Right cardiac atrium (tissue), 5 donors: ENCODE measurements around the gene GPR148. TPM values are rescaled to one million over a fixed set of nuclear protein-coding genes. Genes with fewer than 3 reads are reported as not detected.
"Not testable (repeated sequence)": the region's sequence is repeated elsewhere in the genome, so short reads cannot be mapped to it uniquely, and the experiment has no call there.

ENCODE experiments used
- ATAC-seq, 2 donors: fragments of 200-7000 bp; cut with Tn5 transposase; one replicate each; pipeline versions ENCODE4 v1.8.0 to v1.9.1; 2020; ENCODE audit warnings: moderate library complexity in 2 of 2, mild to moderate bottlenecking in 1 of 2
- DNase-seq, 3 donors: peaks; one replicate each; pipeline ENCODE4 v3.0.0-alpha.2; 2020
- H3K27ac ChIP-seq: one replicate; pipeline ENCODE4 v1.5.1; 2013; ENCODE audit warnings: mild to moderate bottlenecking, low read length, control low read depth, moderate library complexity
- H3K27me3 ChIP-seq: one replicate; pipeline ENCODE4 v1.6.1; 2013; ENCODE audit not compliant: control insufficient read depth, insufficient read depth
- H3K4me1 ChIP-seq: one replicate; pipeline ENCODE4 v1.6.1; 2013; ENCODE audit warnings: low read length; ENCODE audit not compliant: control insufficient read depth, insufficient read depth
- H3K4me3 ChIP-seq: one replicate; pipeline ENCODE4 v1.5.1; 2013; ENCODE audit warnings: low read length, control low read depth
- H3K9me3 ChIP-seq: one replicate; pipeline ENCODE4 v1.6.1; 2013; ENCODE audit warnings: low read length; ENCODE audit not compliant: control insufficient read depth
- WGBS: extraction: QIAGEN DNeasy Blood & Tissue Kit; methylation state at CpG from one replicate; pipeline ENCODE4 v1.1.7; 2013; 5-methylcytosine and 5-hydroxymethylcytosine counted together
- intact Hi-C, 4 donors: fragments of 100-400 bp; cut with DNase I; formaldehyde crosslinking; loops; one replicate each; pipeline versions ENCODE4 v1.11.0 to v1.14.0; 2022 to 2023
- polyA plus RNA-seq: library from polyadenylated mRNA; stranded (reverse); fragments of 200-250 nt; gene quantifications from one replicate; pipeline ENCODE4 v1.2.3, GENCODE V29; 2013
- total RNA-seq, 4 donors: library from RNA; stranded (reverse); fragmentation: NEBNext Ultra II Directional; extraction: Animal tissue kit (Norgen Biotek cat#: 25700); gene quantifications; one replicate each; pipeline ENCODE4 v1.2.1, GENCODE V29; 2021
- donor health status: healthy with polysubstance abuse.
- donor health status: DM: no; HTN: yes; CAD: no.
- donor health status: DM: no; HTN: no; CAD: no.
- donor health status: DM: no; HTN: yes; CAD: no; lungs with severe emphysema.
- donor health status: DM: yes; HTN: yes; CAD: no.

GPR148 gene
- total and polyA plus RNA-seq, 5 donors: not detected

- intact Hi-C loops: no loop called here
Observed at GRCh38 chr2:130728007-130728454, 839 bp upstream of the GPR148 start.

GRCh38 chr2:130729322-130730299, 741 bp downstream of the GPR148 start:
- ATAC-seq: no peak
- Histone ChIP-seq H3K4me1 (no peaks in the 10 kb centered on the region), H3K4me3 (no peak overlapping the region), H3K27me3 (no peaks in the 10 kb centered on the region), H3K9me3 (no peaks in the 10 kb centered on the region), H3K27ac (no peak overlapping the region)
- no peak for DNase-seq
- 88% methylated on average over 17 of the region's 17 CpGs for WGBS
- intact Hi-C loops: no loop called here

More at GRCh38 chr2:130728007-130728454, 839 bp upstream of the GPR148 start:
- H3K9me3 ChIP-seq: no peaks in the 10 kb centered on the region
- H3K4me3 ChIP-seq: no peak overlapping the region
- no peaks in the 10 kb centered on the region for H3K4me1 ChIP-seq
- H3K27ac ChIP-seq: peak overlapping the region; percentile 67
- DNase-seq: peak in 1 of 3 donors; percentile 36
- H3K27me3 ChIP-seq: no peaks in the 10 kb centered on the region
- ATAC-seq: peak; percentile 51 to 68
- 11% methylated on average over 12 of the region's 12 CpGs for WGBS

DNA sequence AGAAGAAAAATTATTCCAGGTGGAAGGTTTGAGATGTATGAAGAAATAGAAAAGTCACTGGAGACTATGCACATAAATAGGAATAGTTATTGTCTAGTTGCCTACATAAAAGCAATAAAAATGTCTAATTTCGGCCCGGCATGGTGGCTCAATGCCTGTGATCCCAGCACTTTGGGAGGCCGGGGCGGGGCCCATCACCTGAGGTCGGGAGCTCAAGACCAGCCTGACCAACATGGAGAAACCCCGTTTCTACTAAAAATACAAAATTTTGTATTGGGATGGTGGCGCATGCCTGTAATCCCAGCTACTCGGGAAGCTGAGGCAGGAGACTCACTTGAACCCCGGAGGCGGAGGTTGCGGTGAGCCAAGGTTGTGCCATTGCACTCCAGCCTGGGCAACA, 3.4 kb downstream of the GPR148 start:
- intact Hi-C loops, H3K27ac ChIP-seq, H3K4me1 ChIP-seq, H3K4me3 ChIP-seq, H3K9me3 ChIP-seq, DNase-seq, ATAC-seq, H3K27me3 ChIP-seq: not testable (repeated sequence)
- 91% methylated on average over 11 of the region's 11 CpGs for WGBS

GRCh38 chr2:130735200-130735599, 6.3 kb downstream of the GPR148 start:
- ATAC-seq: no peak
- Histone ChIP-seq H3K27ac (no peak overlapping the region), H3K4me3 (no peak overlapping the region), H3K4me1 (no peaks in the 10 kb centered on the region), H3K27me3 (no peaks in the 10 kb centered on the region), H3K9me3 (no peaks in the 10 kb centered on the region)
- no peak for DNase-seq
- 92% methylated on average over 3 of the region's 3 CpGs for WGBS
- intact Hi-C loops: no loop called here

DNA sequence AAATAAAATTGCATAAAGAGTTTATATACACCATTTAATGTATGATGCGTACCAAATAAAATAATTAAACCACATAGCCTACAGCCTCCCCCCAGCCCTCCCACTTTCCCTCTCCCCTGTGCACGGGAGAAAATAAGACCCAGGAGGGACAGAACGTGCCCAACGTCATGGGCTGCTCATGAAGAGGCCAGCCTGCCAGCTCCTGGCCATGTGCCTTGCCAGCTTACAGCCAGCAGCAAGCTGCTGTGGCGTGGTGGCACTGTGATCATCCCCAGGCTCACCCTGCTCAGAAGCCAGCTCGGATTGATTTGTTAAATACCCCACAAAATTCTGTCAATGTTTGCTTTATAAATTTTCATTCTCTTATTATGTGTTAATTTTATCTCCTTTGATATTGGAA, 7.6 kb downstream of the GPR148 start:
- Histone ChIP-seq H3K9me3 (no peaks in the 10 kb centered on the region), H3K27me3 (no peaks in the 10 kb centered on the region), H3K4me1 (no peaks in the 10 kb centered on the region), H3K4me3 (no peak overlapping the region), H3K27ac (no peak overlapping the region)
- intact Hi-C loops: no loop called here
- ATAC-seq (peak; percentile 89 to 94), DNase-seq (peak; percentile 67 to 84 (median 84))
- WGBS: 64% methylated on average over 6 of the region's 6 CpGs

DNA sequence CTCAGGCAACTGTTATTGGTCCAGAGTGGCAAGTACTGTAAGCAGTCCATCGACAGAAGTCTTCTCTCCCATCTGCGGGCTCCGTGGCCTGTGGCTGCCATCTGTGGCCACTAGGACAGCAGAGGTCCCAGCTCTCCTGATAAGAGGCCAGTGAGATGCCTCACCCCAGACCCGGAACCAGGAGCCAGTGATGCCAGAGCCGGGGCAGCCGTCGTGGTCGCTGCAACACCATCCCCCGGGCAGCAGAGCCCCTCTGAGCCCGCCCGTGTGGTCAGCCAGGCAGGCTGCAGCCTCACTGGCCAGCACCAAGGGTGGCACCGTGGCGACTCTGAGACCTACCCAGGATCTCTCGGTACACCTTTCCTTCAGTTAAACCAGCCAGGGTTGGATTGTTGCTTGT, 8.7 kb downstream of the GPR148 start:
- 85% methylated on average over 14 of the region's 14 CpGs for WGBS
- no peak overlapping the region for H3K27ac ChIP-seq
- intact Hi-C loops: no loop called here
- no peaks in the 10 kb centered on the region for H3K4me1 ChIP-seq
- ATAC-seq: peak; percentile 13 to 35
- H3K9me3 ChIP-seq: no peaks in the 10 kb centered on the region
- H3K27me3 ChIP-seq: no peaks in the 10 kb centered on the region
- H3K4me3 ChIP-seq: no peak overlapping the region
- no peak for DNase-seq

DNA sequence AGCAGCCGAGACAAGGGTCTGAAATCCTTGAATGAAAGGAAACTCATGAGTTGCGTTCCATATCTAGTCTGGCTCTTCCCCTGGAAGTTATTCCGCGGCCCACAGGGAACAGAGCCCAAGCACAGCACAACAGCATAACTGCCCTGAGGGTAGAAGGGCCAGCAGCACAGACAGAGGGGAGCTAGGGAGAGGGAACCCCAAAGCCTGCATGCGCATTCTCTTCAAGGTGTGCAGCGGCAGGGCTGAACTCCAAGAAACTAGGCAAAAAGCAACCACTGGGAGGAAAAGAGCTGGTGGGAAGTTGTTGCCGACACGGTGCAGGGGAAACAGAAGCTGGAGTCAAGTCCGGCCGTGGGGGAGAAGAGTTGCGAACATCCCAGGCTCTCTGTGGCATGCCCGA, 11.8 kb downstream of the GPR148 start:
- no peaks in the 10 kb centered on the region for H3K9me3 ChIP-seq
- no peak overlapping the region for H3K27ac ChIP-seq
- H3K4me1 ChIP-seq: peaks cover 4% of the 10 kb centered on the region
- ATAC-seq: no peak
- H3K4me3 ChIP-seq: no peak overlapping the region
- intact Hi-C loops: no loop called here
- WGBS: 58% methylated on average over 12 of the region's 12 CpGs
- DNase-seq: no peak
- H3K27me3 ChIP-seq: no peaks in the 10 kb centered on the region

DNA sequence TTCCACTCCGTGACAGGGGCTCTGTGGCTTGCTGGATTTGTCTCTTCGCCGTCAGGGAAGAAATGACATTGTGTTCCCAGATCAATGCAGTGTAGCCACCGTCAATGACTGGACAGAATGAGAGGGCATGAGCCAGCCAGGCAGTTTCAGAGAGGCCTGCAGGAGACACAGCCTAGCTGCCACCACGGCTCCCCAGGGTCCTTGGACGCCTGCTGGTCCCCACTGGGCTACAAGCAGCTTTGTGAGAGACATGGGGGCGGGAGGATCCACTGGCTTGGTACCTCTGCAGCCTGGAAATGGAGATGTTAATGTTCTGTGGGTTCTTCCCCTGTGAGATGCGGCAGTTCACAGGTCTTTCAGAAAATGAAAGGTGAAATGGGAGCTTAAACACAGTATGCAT, 14.4 kb downstream of the GPR148 start:
- no peak overlapping the region for H3K27ac ChIP-seq
- no peaks in the 10 kb centered on the region for H3K27me3 ChIP-seq
- H3K4me1 ChIP-seq: peaks cover 4% of the 10 kb centered on the region
- no peak overlapping the region for H3K4me3 ChIP-seq
- no peak for DNase-seq
- no peaks in the 10 kb centered on the region for H3K9me3 ChIP-seq
- WGBS: 71% methylated on average over 8 of the region's 8 CpGs
- intact Hi-C loops: no loop called here
- no peak for ATAC-seq

DNA sequence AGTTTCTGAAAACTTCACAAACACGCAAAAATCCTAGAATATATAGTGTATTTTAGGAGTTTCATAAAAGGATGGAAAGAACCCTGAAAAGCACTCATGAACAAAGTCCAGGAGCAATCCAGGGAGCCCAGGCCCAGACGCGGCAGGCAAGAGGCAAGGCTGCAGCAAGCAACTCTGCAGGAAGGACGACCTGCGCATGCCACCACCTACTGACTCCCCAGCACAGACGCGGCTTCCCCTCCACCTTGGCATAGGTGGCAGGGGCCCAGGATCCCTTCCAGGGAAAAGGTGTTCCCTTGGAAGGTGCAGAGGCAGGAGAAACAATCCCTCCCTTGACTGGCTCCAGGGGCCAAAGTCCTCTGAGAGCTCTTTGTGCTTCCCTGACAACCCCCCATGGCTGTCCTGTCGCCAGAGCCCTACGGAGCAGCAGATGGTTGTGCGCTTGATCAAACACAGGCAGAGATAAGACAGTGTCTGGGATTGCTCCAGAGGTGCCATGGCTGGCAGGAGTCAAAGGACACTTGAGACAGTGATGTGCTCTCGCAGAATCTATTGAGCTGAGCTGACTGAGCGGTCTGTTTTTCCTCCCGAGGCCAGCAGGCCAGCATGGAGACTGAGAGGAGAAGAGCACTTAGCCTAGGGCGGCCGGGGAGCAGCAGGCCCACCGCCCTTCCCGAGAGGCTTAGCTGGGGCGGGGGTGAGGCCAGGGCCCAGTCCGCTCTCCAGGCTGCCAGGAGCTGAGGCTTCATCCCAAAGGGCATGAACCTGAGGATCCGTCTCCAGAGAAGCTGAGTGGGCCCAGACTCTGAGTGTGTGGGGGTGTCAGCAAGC, 15.6 kb downstream of the GPR148 start:
- H3K4me1 ChIP-seq: peaks cover 4% of the 10 kb centered on the region
- no peaks in the 10 kb centered on the region for H3K27me3 ChIP-seq
- DNase-seq: peak in 2 of 3 donors; percentile 54 to 70
- intact Hi-C loops: no loop called here
- 21% methylated on average over 20 of the region's 20 CpGs for WGBS
- no peak overlapping the region for H3K27ac ChIP-seq
- peak; percentile 95 for ATAC-seq
- no peaks in the 10 kb centered on the region for H3K9me3 ChIP-seq
- no peak overlapping the region for H3K4me3 ChIP-seq

DNA sequence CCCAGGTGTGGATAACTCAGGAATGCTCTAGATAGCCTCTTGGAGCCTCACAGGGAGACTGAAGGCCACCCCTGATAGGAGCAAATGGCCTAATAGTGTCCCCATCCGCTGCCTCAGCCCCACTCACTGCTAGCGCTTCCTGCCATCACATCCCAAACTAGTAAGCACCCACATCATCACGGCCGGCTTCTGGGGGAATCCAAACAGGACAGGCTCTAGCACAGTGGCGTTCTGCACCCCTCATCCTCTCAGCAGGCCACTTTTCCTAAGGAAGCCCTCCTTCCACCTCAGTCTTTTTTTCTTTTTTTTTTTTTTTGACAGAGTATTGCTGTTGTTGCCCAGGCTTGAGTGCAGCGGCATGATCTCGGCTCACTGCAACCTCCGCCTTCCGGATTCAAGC, 20.2 kb downstream of the GPR148 start:
- Histone ChIP-seq H3K27ac (no peak overlapping the region), H3K4me3 (no peak overlapping the region), H3K9me3 (no peaks in the 10 kb centered on the region), H3K27me3 (no peaks in the 10 kb centered on the region), H3K4me1 (peaks cover 4% of the 10 kb centered on the region)
- WGBS: 84% methylated on average over 9 of the region's 9 CpGs
- ATAC-seq (no peak), DNase-seq (no peak)
- intact Hi-C loops: no loop called here

DNA sequence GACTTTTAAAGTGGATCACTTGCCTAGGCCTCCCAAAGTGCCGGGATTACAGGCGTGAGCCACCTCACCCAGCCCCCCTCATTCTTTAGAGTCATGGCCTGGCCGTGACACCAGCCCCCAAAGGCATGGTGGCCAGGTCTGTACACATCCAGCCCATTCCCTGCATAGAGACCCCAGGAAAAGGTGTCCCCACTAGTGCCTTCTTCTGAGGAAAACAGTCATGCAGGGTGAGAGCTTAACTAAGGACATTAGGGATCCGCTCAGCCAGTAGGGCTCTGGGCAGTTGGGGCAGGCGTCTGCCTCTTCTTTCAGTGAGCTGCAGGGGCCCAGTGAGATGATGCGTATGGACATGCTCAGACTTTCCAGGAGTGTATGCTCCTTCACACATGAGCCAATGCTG, 20.8 kb downstream of the GPR148 start:
- Histone ChIP-seq H3K4me3 (no peak overlapping the region), H3K4me1 (peaks cover 1% of the 10 kb centered on the region), H3K27me3 (no peaks in the 10 kb centered on the region), H3K9me3 (no peaks in the 10 kb centered on the region), H3K27ac (no peak overlapping the region)
- ATAC-seq (no peak), DNase-seq (no peak)
- 80% methylated on average over 6 of the region's 6 CpGs for WGBS
- intact Hi-C loops: no loop called here
